Stimulated activated CD4-positive, alpha-beta T cell treated with anti-CD3 and anti-CD28 coated beads, Interleukin-15, amount 100 ng/mL, for 1 hour (primary cell): Measurements from ENCODE around the gene LTA4H.

ENCODE experiments used
- DNase-seq, 2 donors: peaks; one replicate each; pipeline ENCODE4 v3.0.0-alpha.2; 2020; ENCODE audit warnings: low read depth in 1 of 2, low spot score in 1 of 2

LTA4H gene

GRCh38 chr12:96057986-96058553 lies 22.7 kb upstream of the LTA4H start:
- no peak for DNase-seq

- DNase-seq = no peak
Measured at GRCh38 chr12:96056646-96057455, 21.5 kb upstream of the LTA4H start.

GRCh38 chr12:96054244-96054610 lies 18.8 kb upstream of the LTA4H start:
- no peak for DNase-seq

GRCh38 chr12:96053476-96054243 lies 18.3 kb upstream of the LTA4H start:
- DNase-seq = no peak

GRCh38 chr12:96051756-96052485 lies 16.5 kb upstream of the LTA4H start:
- DNase-seq = no peak

DNA sequence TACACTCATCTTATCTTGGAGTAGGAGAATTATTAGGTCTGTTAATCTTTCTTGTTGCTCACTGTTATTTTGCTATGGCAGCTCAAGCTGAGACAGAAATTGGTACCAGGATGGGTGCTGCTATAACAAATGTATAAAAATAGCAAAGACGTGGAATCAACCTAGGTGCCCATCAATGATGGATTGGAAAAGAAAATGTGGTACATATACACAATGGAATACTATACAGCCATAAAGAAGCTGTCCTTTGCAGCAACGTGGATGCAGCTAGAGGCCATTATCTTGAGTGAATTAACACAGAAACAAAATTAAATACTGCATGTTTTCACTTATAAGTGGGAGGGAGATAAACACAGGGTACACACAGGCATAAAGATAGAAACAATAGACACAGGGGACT lies 14.8 kb upstream of the LTA4H start:
- no peak for DNase-seq

- no peak for DNase-seq
Measured at GRCh38 chr12:96049101-96049500, 13.7 kb upstream of the LTA4H start.

- no peak for DNase-seq
Measured at GRCh38 chr12:96048393-96048969, 13.1 kb upstream of the LTA4H start.

DNA sequence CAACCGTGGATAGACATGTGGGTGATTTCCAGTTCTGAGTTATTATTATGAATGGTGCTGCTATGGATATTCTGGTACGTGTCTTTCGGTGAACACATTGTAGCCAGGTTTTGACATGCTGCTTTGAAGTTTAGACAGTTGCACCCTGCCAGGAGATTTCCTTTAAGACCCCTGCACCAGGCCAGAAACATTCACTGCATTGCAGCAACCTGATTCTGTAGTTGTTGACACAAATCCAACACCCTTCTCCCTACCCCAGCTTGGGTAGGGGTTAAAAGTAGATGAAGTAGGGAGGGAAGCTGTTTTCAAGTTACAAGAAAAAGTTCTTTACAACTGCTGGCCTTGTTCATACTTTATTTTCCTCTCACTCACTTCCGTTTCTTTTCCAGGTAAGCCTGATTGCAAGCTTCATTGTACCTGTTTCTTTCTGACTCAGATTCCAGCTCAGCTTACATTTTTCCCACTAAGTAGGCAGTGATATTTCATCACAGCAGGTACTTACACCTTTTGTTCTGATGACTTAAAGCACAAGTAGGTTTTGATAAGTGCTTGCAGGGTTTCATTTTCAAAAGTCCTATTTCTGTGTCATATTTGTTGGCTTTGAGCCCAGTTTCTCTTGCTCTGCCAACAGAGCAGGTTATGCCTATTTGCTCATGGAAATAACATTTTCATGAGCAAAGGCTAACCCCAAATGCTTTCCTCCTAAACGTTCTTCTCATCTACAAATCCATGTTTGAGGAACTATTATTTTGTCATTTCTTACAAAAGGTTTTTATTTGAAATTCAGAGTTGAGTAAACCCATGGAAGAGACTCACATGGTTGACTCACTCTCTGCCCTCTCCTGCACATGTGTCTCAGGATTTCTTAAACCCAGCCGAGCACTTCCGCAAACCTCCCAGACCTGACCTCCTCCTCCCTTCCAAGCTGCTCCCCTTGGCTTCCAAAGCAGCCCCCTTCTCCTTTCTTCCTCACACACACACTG lies 12.1 kb upstream of the LTA4H start:
- DNase-seq = no peak

GRCh38 chr12:96046543-96047228 lies 11.3 kb upstream of the LTA4H start:
- no peak for DNase-seq

DNA sequence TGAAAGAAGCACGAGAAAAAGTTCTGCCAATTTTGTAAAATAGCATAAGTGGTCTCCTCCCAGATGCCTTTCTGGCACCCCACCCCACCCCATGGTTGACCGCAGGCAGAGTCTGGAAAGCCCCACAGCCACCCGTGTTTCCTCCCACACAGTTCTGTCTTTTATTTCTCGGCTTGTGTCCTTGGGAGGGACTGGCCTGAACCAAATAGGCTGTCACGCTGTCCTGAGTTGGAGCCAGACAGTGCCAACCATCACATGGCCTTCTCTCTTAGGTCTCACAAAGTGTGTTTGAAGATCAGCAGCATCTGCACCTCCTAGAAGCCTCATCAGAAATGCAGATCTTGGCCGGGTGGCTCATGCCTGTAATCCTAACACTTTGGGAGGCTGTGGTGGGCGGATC lies 10.2 kb upstream of the LTA4H start:
- no peak for DNase-seq

DNA sequence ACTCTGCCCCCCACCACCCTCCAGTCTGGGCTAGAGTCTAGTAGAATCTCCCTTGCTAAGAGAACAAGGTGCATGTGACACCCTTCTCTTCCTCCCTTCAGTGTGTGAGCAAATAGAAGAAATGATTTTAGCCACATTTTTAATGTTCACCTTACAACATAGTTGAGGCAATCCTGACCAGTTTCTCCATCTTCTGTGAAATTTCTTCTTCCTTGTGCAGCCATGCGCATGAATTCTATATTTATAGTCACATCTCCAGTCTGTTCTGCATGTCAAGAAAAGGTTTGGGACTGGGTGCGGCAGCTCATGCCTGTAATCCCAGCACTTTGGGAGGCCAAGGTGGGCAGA lies 9.5 kb upstream of the LTA4H start:
- no peak for DNase-seq

DNA sequence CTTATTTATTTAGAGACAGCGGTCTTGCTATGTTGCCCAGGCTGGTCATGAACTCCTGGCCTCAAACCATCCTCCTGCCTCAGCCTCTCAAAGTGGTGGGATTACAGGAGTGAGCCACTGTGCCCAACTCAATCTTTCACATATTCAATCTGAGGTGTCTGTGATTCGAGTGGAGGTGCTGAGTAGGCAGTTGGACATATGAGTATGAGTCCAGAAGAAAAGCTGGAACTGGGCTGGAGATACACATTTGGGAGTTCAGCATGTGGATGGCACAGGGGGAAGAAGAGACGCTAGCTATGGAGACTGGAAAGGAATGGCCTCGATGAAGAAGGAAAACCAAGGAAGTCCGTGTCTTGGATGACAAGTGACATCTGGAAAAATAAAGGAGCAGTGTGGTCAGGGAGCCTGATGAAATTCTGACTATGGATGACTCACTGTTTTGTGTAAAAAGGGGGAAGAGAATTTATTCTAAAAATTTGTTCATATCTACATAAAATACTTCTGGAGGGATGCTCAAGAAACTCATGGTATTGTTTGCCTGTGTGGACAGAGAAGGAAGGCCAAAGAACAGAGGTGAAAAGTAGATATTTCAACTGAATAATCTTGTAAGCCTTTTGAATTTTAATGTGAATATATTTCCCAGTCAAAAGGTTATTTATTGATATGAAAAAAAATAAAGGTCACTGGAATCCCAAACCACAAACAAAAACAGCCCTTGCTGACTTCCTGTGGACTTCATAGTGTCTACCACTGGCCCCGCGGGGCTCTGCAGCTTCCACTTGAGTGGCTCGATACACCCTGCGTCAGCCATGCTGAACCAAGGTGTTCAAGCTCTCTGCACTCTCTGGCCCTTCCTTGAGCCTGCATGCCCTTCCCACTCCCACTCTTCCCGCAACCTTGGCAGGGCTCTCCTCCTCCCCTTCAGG lies 8.9 kb upstream of the LTA4H start:
- DNase-seq = no peak

DNA sequence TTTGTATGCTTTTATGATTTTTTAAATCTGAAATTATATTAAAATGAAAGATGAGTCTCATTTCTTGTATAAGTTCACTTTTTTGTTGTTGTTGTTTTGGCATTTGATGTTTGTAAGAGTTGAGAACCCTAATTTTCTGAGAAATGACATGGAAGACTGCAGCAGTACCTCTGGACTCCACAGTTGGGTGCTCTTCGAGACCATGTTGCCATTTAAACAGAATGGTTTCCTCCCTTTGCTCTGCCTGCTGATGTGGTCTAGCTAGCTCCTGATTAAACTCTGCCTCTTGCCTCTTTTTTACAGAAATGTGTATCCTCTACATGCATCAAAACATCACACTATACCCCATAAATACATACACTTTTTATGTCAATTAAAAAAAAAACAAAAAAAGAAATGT lies 5.8 kb upstream of the LTA4H start:
- DNase-seq = no peak

DNA sequence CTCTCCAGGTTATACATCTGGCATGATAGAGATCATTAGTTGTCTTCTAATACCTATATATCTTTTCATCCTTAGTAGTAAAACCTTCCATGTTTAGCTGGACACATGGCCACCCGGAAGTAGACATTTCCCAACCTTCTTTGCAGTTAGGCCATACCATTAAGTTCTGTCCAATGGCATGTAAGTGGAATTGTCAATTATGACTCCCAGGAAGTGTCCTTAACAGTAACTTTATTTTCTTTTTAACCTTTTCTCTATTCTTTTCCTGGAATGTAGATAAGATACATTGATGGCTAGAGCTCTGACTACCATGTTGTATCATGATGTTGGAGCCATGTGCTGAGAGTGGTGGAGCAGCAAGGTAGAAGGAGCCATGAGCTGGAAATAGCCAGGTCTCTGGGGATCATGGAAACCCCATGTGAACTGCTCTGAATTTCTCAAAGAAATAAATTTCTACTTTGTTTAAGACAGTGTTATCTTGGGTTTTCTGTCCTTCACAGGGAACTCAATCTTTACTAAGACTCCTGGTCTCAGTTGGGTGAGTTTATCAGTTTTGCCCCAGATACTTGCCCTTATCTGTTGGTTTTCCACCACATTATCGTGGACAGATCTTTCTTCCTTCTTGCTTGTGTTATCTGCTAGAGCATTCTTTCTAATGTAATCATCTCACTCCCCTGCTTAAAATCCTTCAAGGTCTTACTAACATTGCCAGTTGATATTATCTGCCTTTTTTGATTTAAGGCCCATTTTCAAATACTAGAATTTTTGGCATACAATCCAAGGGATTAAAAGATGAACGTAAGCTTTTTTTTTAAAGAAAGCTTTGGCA lies 5.1 kb upstream of the LTA4H start:
- DNase-seq = no peak

GRCh38 chr12:96039516-96039915 lies 4.1 kb upstream of the LTA4H start:
- DNase-seq = no peak

- no peak for DNase-seq
Measured at GRCh38 chr12:96036765-96037455, 1.5 kb upstream of the LTA4H start.
